C4-2B (cell line): ENCODE data around the gene SP4.

Experiments used
- H3K27ac ChIP-seq: fragments of 450-650 bp; 2 replicates; pipeline ENCODE4 v1.5.1; 2017
- CTCF ChIP-seq: fragments of 450-650 bp; conservative IDR thresholded peaks from 2 replicates; pipeline ENCODE4 v1.5.1; 2017; ENCODE audit warnings: mild to moderate bottlenecking
- ZFX ChIP-seq: fragments of 450-650 bp; IDR thresholded peaks from 2 replicates; pipeline ENCODE4 v1.6.1; 2017

SP4 gene

GRCh38 chr7:21462081-21462480 is 34.2 kb downstream of the SP4 start:
- H3K27ac ChIP-seq, result no peak overlapping the region
- TF ChIP-seq ZFX, result no peak
- no peak for TF ChIP-seq CTCF

GRCh38 chr7:21463524-21463923 is 35.6 kb downstream of the SP4 start:
- no peak overlapping the region for H3K27ac ChIP-seq
- TF ChIP-seq ZFX (no peak), CTCF (no peak)

- TF ChIP-seq ZFX, result no peak
- TF ChIP-seq CTCF, result no peak
Observed at GRCh38 chr7:21468969-21469368, 41.1 kb downstream of the SP4 start.

GRCh38 chr7:21469894-21470293 is 42.0 kb downstream of the SP4 start:
- H3K27ac ChIP-seq, result no peak overlapping the region
- no peak for TF ChIP-seq CTCF
- no peak for TF ChIP-seq ZFX

More at GRCh38 chr7:21468969-21469368, 41.1 kb downstream of the SP4 start:
- no peak overlapping the region for H3K27ac ChIP-seq

- no peak overlapping the region for H3K27ac ChIP-seq
- TF ChIP-seq ZFX (no peak), CTCF (no peak)
Observed at GRCh38 chr7:21472029-21472428, 44.1 kb downstream of the SP4 start.

- no peak overlapping the region for H3K27ac ChIP-seq
- TF ChIP-seq ZFX, result no peak
- TF ChIP-seq CTCF, result no peak
Observed at GRCh38 chr7:21476429-21476828, 48.5 kb downstream of the SP4 start.

GRCh38 chr7:21480693-21481403 is 53.0 kb downstream of the SP4 start:
- no peak overlapping the region for H3K27ac ChIP-seq
- TF ChIP-seq ZFX, result no peak
- TF ChIP-seq CTCF, result no peak
